Epithelial cell of proximal tubule (primary cell): ENCODE measurements around the gene MRPL14. TPM values are rescaled to one million over a fixed set of nuclear protein-coding genes. Genes with fewer than 3 reads are reported as not detected.

Source experiments
- DNase-seq: peaks from one replicate; pipeline ENCODE4 v3.0.0-alpha.2; 2011; ENCODE audit warnings: low read depth
- H3K4me3 ChIP-seq: 2 replicates; pipeline ENCODE4 v1.5.1; 2011; ENCODE audit warnings: low read depth, mild to moderate bottlenecking, low read length
- CTCF ChIP-seq: conservative IDR thresholded peaks from 2 replicates; pipeline ENCODE4 v1.5.1; 2012; ENCODE audit warnings: low read depth, mild to moderate bottlenecking, low read length
- total RNA-seq: library from RNA; depleted of rRNA; stranded (reverse); fragments of >200 nt; gene quantifications from 2 replicates; pipeline ENCODE4 v1.2.3, GENCODE V29; 2015

Gene MRPL14
- total RNA-seq, 1 donor from 2014 or later: 95.5 TPM

GRCh38 chr6:44074813-44075646, 52.2 kb downstream of the MRPL14 start:
- no peak overlapping the region for H3K4me3 ChIP-seq
- no peak for TF ChIP-seq CTCF
- DNase-seq: no peak

- no peak for DNase-seq
- H3K4me3 ChIP-seq: no peak overlapping the region
- TF ChIP-seq CTCF: peak; percentile 92
Observed at GRCh38 chr6:44074439-44074812, 52.8 kb downstream of the MRPL14 start.

- no peak for TF ChIP-seq CTCF
- peak overlapping the region; percentile 34 for H3K4me3 ChIP-seq
- no peak for DNase-seq
Observed at GRCh38 chr6:44073612-44074438, 53.4 kb downstream of the MRPL14 start.

GRCh38 chr6:44072959-44073611, 54.2 kb downstream of the MRPL14 start:
- H3K4me3 ChIP-seq: peak overlapping the region; percentile 49
- no peak for TF ChIP-seq CTCF
- no peak for DNase-seq

GRCh38 chr6:44072452-44072958, 54.7 kb downstream of the MRPL14 start:
- no peak for DNase-seq
- H3K4me3 ChIP-seq: peak overlapping the region; percentile 49
- TF ChIP-seq CTCF: no peak

GRCh38 chr6:44071670-44072451, 55.4 kb downstream of the MRPL14 start:
- DNase-seq: no peak
- no peak for TF ChIP-seq CTCF
- H3K4me3 ChIP-seq: no peak overlapping the region
